Calu3 (cell line): ENCODE results near the gene TRAPPC6A. TPM values are rescaled to one million over a fixed set of nuclear protein-coding genes. Genes with fewer than 3 reads are reported as not detected.

Source experiments
- BruUV-seq: library from RNA; stranded (reverse); fragments of 400-500 nt; replicated peaks from 2 replicates; lab custom pipeline; 2021; lab: Mats Ljungman, UMichigan
- CTCF ChIA-PET: fragments of 300-600 bp; sonication (Branson Sonifier 250); formaldehyde crosslinking; loops from one replicate; lab custom pipeline; 2022; ENCODE audit warnings: antibody characterized with exemption; lab: Charles Lee
- DNase-seq: peaks from one replicate; pipeline ENCODE4 v3.0.0; 2022
- H3K27ac Mint-ChIP-seq: one replicate; pipeline ENCODE4 v1.8.0; 2022; ENCODE audit warnings: mixed read lengths; ENCODE audit not compliant: unreplicated experiment
- H3K27me3 Mint-ChIP-seq: one replicate; pipeline ENCODE4 v1.8.0; 2022; ENCODE audit warnings: mixed read lengths; ENCODE audit not compliant: unreplicated experiment
- H3K36me3 Mint-ChIP-seq: one replicate; pipeline ENCODE4 v1.8.0; 2022; ENCODE audit warnings: mild to moderate bottlenecking, moderate library complexity, mixed read lengths; ENCODE audit not compliant: insufficient read depth, unreplicated experiment
- H3K4me1 Mint-ChIP-seq: one replicate; pipeline ENCODE4 v1.8.0; 2022; ENCODE audit warnings: mild to moderate bottlenecking, low read depth, mixed read lengths; ENCODE audit not compliant: unreplicated experiment
- H3K4me3 Mint-ChIP-seq: one replicate; pipeline ENCODE4 v1.8.0; 2022; ENCODE audit warnings: mild to moderate bottlenecking, low read depth, moderate library complexity, mixed read lengths; ENCODE audit not compliant: unreplicated experiment
- H3K9me3 Mint-ChIP-seq: one replicate; pipeline ENCODE4 v1.8.0; 2022; ENCODE audit warnings: low read depth, mixed read lengths; ENCODE audit not compliant: unreplicated experiment
- CTCF ChIP-seq: fragments of 200-600 bp; IDR thresholded peaks from one replicate; pipeline ENCODE4 v1.8.0; 2022; ENCODE audit warnings: antibody characterized with exemption; ENCODE audit not compliant: unreplicated experiment
- intact Hi-C: fragments of 100-400 bp; cut with micrococcal nuclease; formaldehyde crosslinking; loops from one replicate; pipeline ENCODE4 v1.10.0; 2022; ENCODE audit not compliant: unreplicated experiment
- total RNA-seq: library from RNA; stranded (reverse); gene quantifications from 2 replicates; pipeline ENCODE4 v1.2.3, GENCODE V29; 2022

Gene TRAPPC6A
- total RNA-seq, 1 experiment from 2014 or later = 55.7 TPM

GRCh38 chr19:45151821-45152503, 26.1 kb downstream of the TRAPPC6A start:
- peaks cover 21% of the 10 kb centered on the region for H3K4me1 Mint-ChIP-seq
- no peak for DNase-seq
- peak overlapping the region; percentile 30 for H3K27ac Mint-ChIP-seq
- no TSS peak for BruUV-seq
- CTCF ChIA-PET = no interaction called here
- H3K27me3 Mint-ChIP-seq = peaks cover 6% of the 10 kb centered on the region
- intact Hi-C loops = no loop called here
- no peak for TF ChIP-seq CTCF
- H3K4me3 Mint-ChIP-seq = no peak overlapping the region
- no peaks in the 10 kb centered on the region for H3K9me3 Mint-ChIP-seq
- peaks cover 41% of the 10 kb centered on the region for H3K36me3 Mint-ChIP-seq

- BruUV-seq = no TSS peak
- H3K4me1 Mint-ChIP-seq = peaks cover 15% of the 10 kb centered on the region
- no peaks in the 10 kb centered on the region for H3K27me3 Mint-ChIP-seq
- no peaks in the 10 kb centered on the region for H3K9me3 Mint-ChIP-seq
- no peak for TF ChIP-seq CTCF
- peak overlapping the region; percentile 30 for H3K27ac Mint-ChIP-seq
- CTCF ChIA-PET = no interaction called here
- DNase-seq = no peak
- H3K36me3 Mint-ChIP-seq = peaks cover 39% of the 10 kb centered on the region
- H3K4me3 Mint-ChIP-seq = no peak overlapping the region
- intact Hi-C loops = no loop called here
Observed at GRCh38 chr19:45151320-45151719, 26.7 kb downstream of the TRAPPC6A start.

GRCh38 chr19:45150751-45151281, 27.2 kb downstream of the TRAPPC6A start:
- CTCF ChIA-PET = no interaction called here
- Mint-ChIP-seq H3K4me1 (peaks cover 13% of the 10 kb centered on the region), H3K4me3 (no peak overlapping the region), H3K9me3 (no peaks in the 10 kb centered on the region), H3K36me3 (peaks cover 39% of the 10 kb centered on the region), H3K27me3 (no peaks in the 10 kb centered on the region), H3K27ac (peak overlapping the region; percentile 30)
- no peak for DNase-seq
- BruUV-seq = no TSS peak
- intact Hi-C loops = no loop called here
- no peak for TF ChIP-seq CTCF

- intact Hi-C loops = no loop called here
- Mint-ChIP-seq H3K27me3 (no peaks in the 10 kb centered on the region), H3K9me3 (no peaks in the 10 kb centered on the region), H3K36me3 (peaks cover 39% of the 10 kb centered on the region), H3K4me1 (peaks cover 13% of the 10 kb centered on the region), H3K27ac (no peak overlapping the region), H3K4me3 (no peak overlapping the region)
- CTCF ChIA-PET = no interaction called here
- no peak for TF ChIP-seq CTCF
- BruUV-seq = no TSS peak
- no peak for DNase-seq
Observed at GRCh38 chr19:45150180-45150579, 27.9 kb downstream of the TRAPPC6A start.
